Activated CD4-positive, alpha-beta T cell treated with anti-CD3 and anti-CD28 coated beads, Interleukin-2, Interleukin-4, amounts not matched to agents 100 ng/mL and 50 ng/mL, durations not matched to agents 16 hours and 8 hours (primary cell): ENCODE measurements around the gene LSS.

Experiments
- DNase-seq: peaks from one replicate; pipeline ENCODE4 v3.0.0-alpha.2; 2020; ENCODE audit warnings: low spot score

The LSS gene

GRCh38 chr21:46168659-46169386 lies 59.8 kb downstream of the LSS start:
- no peak for DNase-seq

GRCh38 chr21:46168238-46168637 lies 60.3 kb downstream of the LSS start:
- no peak for DNase-seq

GRCh38 chr21:46165098-46165497 lies 63.5 kb downstream of the LSS start:
- DNase-seq, result no peak

GRCh38 chr21:46163380-46163779 lies 65.2 kb downstream of the LSS start:
- no peak for DNase-seq

GRCh38 chr21:46161633-46162592 lies 66.7 kb downstream of the LSS start:
- DNase-seq, result no peak

- DNase-seq, result no peak
These were observed 67.5 kb downstream of the LSS start for GRCh38 chr21:46160907-46161632.

GRCh38 chr21:46160657-46160906 lies 68.0 kb downstream of the LSS start:
- DNase-seq, result no peak

- DNase-seq, result no peak
These were observed 68.5 kb downstream of the LSS start for GRCh38 chr21:46159841-46160656.

GRCh38 chr21:46159390-46159789 lies 69.2 kb downstream of the LSS start:
- no peak for DNase-seq

- DNase-seq, result no peak
These were observed 69.8 kb downstream of the LSS start for GRCh38 chr21:46158666-46159300.

- DNase-seq, result no peak
These were observed 70.6 kb downstream of the LSS start for GRCh38 chr21:46157987-46158451.

- no peak for DNase-seq
These were observed 71.1 kb downstream of the LSS start for GRCh38 chr21:46157396-46157986.

GRCh38 chr21:46156678-46157077 lies 71.9 kb downstream of the LSS start:
- no peak for DNase-seq

GRCh38 chr21:46156378-46156645 lies 72.3 kb downstream of the LSS start:
- DNase-seq, result no peak

GRCh38 chr21:46155514-46156377 lies 72.8 kb downstream of the LSS start, which contains the start of gene FTCD:
Gene FTCD (minus strand): TSS chr21:46155579. CDS start chr21:46155523, 56 bp downstream.
- DNase-seq, result no peak

- DNase-seq, result no peak
These were observed 73.5 kb downstream of the LSS start for GRCh38 chr21:46154955-46155513.

- DNase-seq, result no peak
These were observed 74.2 kb downstream of the LSS start for GRCh38 chr21:46154155-46154954.

- peak; percentile 29 for DNase-seq
These were observed 75.1 kb downstream of the LSS start for GRCh38 chr21:46153247-46154154.
